WTC11 (cell line): ENCODE results near the gene FBXO45. TPM values are rescaled to one million over a fixed set of nuclear protein-coding genes. Genes with fewer than 3 reads are reported as not detected.

Source experiments
- AR ChIP-seq: fragments of 250-450 bp; sonication (Bioruptor Pico); IDR thresholded peaks from 2 replicates; pipeline ENCODE4 v1.9.0; 2021; ENCODE audit warnings: mild to moderate bottlenecking
- ARID4B ChIP-seq: sonication (generic); formaldehyde crosslinking; IDR thresholded peaks from 2 replicates; pipeline ENCODE4 v1.8.0; 2023; ENCODE audit warnings: missing genetic modification reagents, mild to moderate bottlenecking, borderline replicate concordance
- ATF3 ChIP-seq: sonication (generic); formaldehyde crosslinking; conservative IDR thresholded peaks from 2 replicates; pipeline ENCODE4 v1.8.1; 2022; ENCODE audit warnings: mild to moderate bottlenecking, missing genetic modification reagents
- ATF6 ChIP-seq: sonication (generic); formaldehyde crosslinking; IDR thresholded peaks from 2 replicates; pipeline ENCODE4 v1.8.1; 2023; ENCODE audit warnings: mild to moderate bottlenecking, missing genetic modification reagents
- E2F5 ChIP-seq: sonication (generic); formaldehyde crosslinking; IDR thresholded peaks from 2 replicates; pipeline ENCODE4 v1.8.1; 2022; ENCODE audit warnings: mild to moderate bottlenecking, moderate library complexity, missing genetic modification reagents
- EMX1 ChIP-seq: fragments of 250-450 bp; sonication (Bioruptor Pico); IDR thresholded peaks from 2 replicates; pipeline ENCODE4 v1.8.0; 2021; ENCODE audit warnings: mild to moderate bottlenecking
- HMGA2 ChIP-seq: fragments of 250-450 bp; sonication (Bioruptor Pico); IDR thresholded peaks from 2 replicates; pipeline ENCODE4 v1.4.0; 2021; ENCODE audit warnings: mild to moderate bottlenecking, moderate library complexity
- JUN ChIP-seq: sonication (generic); formaldehyde crosslinking; IDR thresholded peaks from 2 replicates; pipeline ENCODE4 v1.8.0; 2023; ENCODE audit warnings: mild to moderate bottlenecking, missing genetic modification reagents
- KAT7 ChIP-seq: sonication (generic); formaldehyde crosslinking; IDR thresholded peaks from 2 replicates; pipeline ENCODE4 v1.8.1; 2023; ENCODE audit warnings: missing genetic modification reagents, mild to moderate bottlenecking, borderline replicate concordance
- MXD4 ChIP-seq: fragments of 250-450 bp; sonication (Bioruptor Pico); IDR thresholded peaks from 2 replicates; pipeline ENCODE4 v1.8.0; 2021; ENCODE audit warnings: mild to moderate bottlenecking, moderate library complexity, borderline replicate concordance
- NR1H2 ChIP-seq: sonication (generic); formaldehyde crosslinking; IDR thresholded peaks from 2 replicates; pipeline ENCODE4 v1.9.0; 2021; ENCODE audit warnings: mild to moderate bottlenecking, moderate library complexity, missing genetic modification reagents
- NR3C1 ChIP-seq: sonication (generic); formaldehyde crosslinking; conservative IDR thresholded peaks from 2 replicates; pipeline ENCODE4 v1.8.1; 2023; ENCODE audit warnings: low read depth, mild to moderate bottlenecking, missing genetic modification reagents
- OVOL2 ChIP-seq: fragments of 250-450 bp; sonication (Bioruptor Pico); IDR thresholded peaks from 2 replicates; pipeline ENCODE4 v1.9.0; 2021; ENCODE audit warnings: mild to moderate bottlenecking, borderline replicate concordance
- PRRX2 ChIP-seq: fragments of 250-450 bp; sonication (Bioruptor Pico); IDR thresholded peaks from 2 replicates; pipeline ENCODE4 v1.8.0; 2021; ENCODE audit warnings: mild to moderate bottlenecking
- RELA ChIP-seq: sonication (generic); formaldehyde crosslinking; IDR thresholded peaks from 2 replicates; pipeline ENCODE4 v1.8.1; 2022; ENCODE audit warnings: missing genetic modification reagents, mild to moderate bottlenecking, borderline replicate concordance
- STAT6 ChIP-seq: sonication (generic); formaldehyde crosslinking; conservative IDR thresholded peaks from 2 replicates; pipeline ENCODE4 v1.8.1; 2023; ENCODE audit warnings: mild to moderate bottlenecking, low read depth, missing genetic modification reagents, moderate library complexity
- TEAD4 ChIP-seq: sonication (generic); formaldehyde crosslinking; IDR thresholded peaks from 2 replicates; pipeline ENCODE4 v1.8.0; 2022; ENCODE audit warnings: mild to moderate bottlenecking, missing genetic modification reagents
- USF1 ChIP-seq: sonication (generic); formaldehyde crosslinking; IDR thresholded peaks from 2 replicates; pipeline ENCODE4 v1.8.0; 2022; ENCODE audit warnings: mild to moderate bottlenecking, missing genetic modification reagents
- USF2 ChIP-seq: sonication (generic); formaldehyde crosslinking; IDR thresholded peaks from 2 replicates; pipeline ENCODE4 v1.8.1; 2023; ENCODE audit warnings: mild to moderate bottlenecking, missing genetic modification reagents, moderate library complexity
- ZNF121 ChIP-seq: sonication (generic); formaldehyde crosslinking; IDR thresholded peaks from 2 replicates; pipeline ENCODE4 v1.8.0; 2023; ENCODE audit warnings: missing genetic modification reagents
- ZNF219 ChIP-seq: sonication (generic); formaldehyde crosslinking; IDR thresholded peaks from 2 replicates; pipeline ENCODE4 v1.8.0; 2023; ENCODE audit warnings: missing genetic modification reagents, mild to moderate bottlenecking, borderline replicate concordance
- ZNF232 ChIP-seq: sonication (generic); formaldehyde crosslinking; IDR thresholded peaks from 2 replicates; pipeline ENCODE4 v1.8.0; 2022; ENCODE audit warnings: mild to moderate bottlenecking, missing genetic modification reagents
- ZNF416 ChIP-seq: fragments of 250-450 bp; sonication (Bioruptor Pico); IDR thresholded peaks from 2 replicates; pipeline ENCODE4 v1.9.0; 2021; ENCODE audit warnings: mild to moderate bottlenecking, inconsistent platforms
- total RNA-seq: library from RNA; stranded (reverse); gene quantifications from 3 replicates; pipeline ENCODE4 v1.2.3, GENCODE V29; 2021

The FBXO45 gene
- total RNA-seq, 1 experiment from 2014 or later, result 15.4 TPM

GRCh38 chr3:196568246-196569002 is at the start of gene FBXO45, which contains the start of gene WDR53 (continued):
- TF ChIP-seq AR (CRISPR knock-in tag) (no peak), ATF3 (CRISPR knock-in tag) (no peak), KAT7 (CRISPR knock-in tag) (no peak), NR3C1 (CRISPR knock-in tag) (0 out of 2 replicates have a peak, but pooled peaks have one; percentile 65), ZNF416 (CRISPR knock-in tag) (no peak), EMX1 (CRISPR knock-in tag) (no peak), RELA (CRISPR knock-in tag) (peak; percentile 70; the same call in 1 of the 2 replicates), STAT6 (CRISPR knock-in tag) (no peak; the same call in 1 of the 2 replicates), ZNF219 (no peak), TEAD4 (CRISPR knock-in tag) (no peak), PRRX2 (CRISPR knock-in tag) (no peak), ZNF232 (peak; percentile 71; the same call in 1 of the 2 replicates), E2F5 (CRISPR knock-in tag) (peak; percentile 98), HMGA2 (no peak), MXD4 (CRISPR knock-in tag) (no peak), OVOL2 (CRISPR knock-in tag) (no peak), NR1H2 (no peak), ZNF121 (no peak), USF1 (peak; percentile 14; the same call in 1 of the 2 replicates), USF2 (CRISPR knock-in tag) (peak; percentile 48), ATF6 (CRISPR knock-in tag) (no peak), ARID4B (CRISPR knock-in tag) (no peak; the same call in 1 of the 2 replicates), JUN (CRISPR knock-in tag) (peak; percentile 26; the same call in 1 of the 2 replicates)
